Measurements from ENCODE around the gene TNFAIP8L2. TPM values are rescaled to one million over a fixed set of nuclear protein-coding genes. Genes with fewer than 3 reads are reported as not detected.

TNFAIP8L2 gene
- polyA plus RNA-seq (not detected in 2 replicates), polyA minus RNA-seq (not detected in 2 replicates)

DNA sequence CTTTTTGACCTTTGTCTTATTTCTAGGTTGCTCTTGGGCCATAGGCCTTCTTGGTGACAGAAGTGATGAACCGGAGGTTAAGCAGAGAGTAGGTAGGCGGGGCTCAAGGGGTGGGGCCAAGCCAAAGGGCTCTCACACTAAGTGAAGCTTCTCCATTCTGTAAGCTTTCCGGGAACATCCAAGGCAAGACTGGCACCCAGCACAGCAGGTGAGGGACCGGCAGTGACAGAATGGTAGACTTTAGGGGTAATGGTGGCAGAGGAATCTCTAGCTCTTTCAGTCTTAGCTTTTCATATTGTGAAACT is at the start of gene TNFAIP8L2:
TSS of gene TNFAIP8L2 (plus strand) at position 135 of the 305 bp plus-strand sequence. CDS start 2,049 bp downstream, outside the sequence.
- Histone ChIP-seq H4K20me1 (ENCODE audit: insufficient read depth) (no peaks in the 10 kb centered on the region), H3F3A (ENCODE audit: insufficient read depth, low read length, poor library complexity, severe bottlenecking) (no peaks in the 10 kb centered on the region), H3K9ac (ENCODE audit: low read length) (no peak within 1 kb of the TSS), H3K27ac (ENCODE audit: low read length) (no peak within 1 kb of the TSS), H3K9me2 (ENCODE audit: insufficient read depth, low read length) (no peaks in the 10 kb centered on the region), H3K79me2 (replicated peaks; ENCODE audit: insufficient read depth, low read length) (no peaks in the 10 kb centered on the region), H3K27me3 (ENCODE audit: insufficient read depth, low read depth, low read length) (no peaks in the 10 kb centered on the region), H2AFZ (ENCODE audit: low read depth, low read length) (no peak within 1 kb of the TSS), H3K4me2 (ENCODE audit: low read length) (no peak within 1 kb of the TSS), H3K36me3 (ENCODE audit: insufficient read depth, low read length) (peaks cover 7% of the 10 kb centered on the region), H3K9me3 (ENCODE audit: low read length) (no peaks in the 10 kb centered on the region), H3K4me3 (ENCODE audit: low read length) (no peak within 1 kb of the TSS)
- no peak for TF ChIP-seq RAD21 (conservative IDR thresholded peaks at IDR 0.05)

GRCh38 chr1:151106894-151107293 is 49.6 kb upstream of the TNFAIP8L2 start:
- Histone ChIP-seq H3K27me3 (ENCODE audit: insufficient read depth, low read depth, low read length) (no peaks in the 10 kb centered on the region), H3K36me3 (ENCODE audit: insufficient read depth, low read length) (no peaks in the 10 kb centered on the region), H3K9ac (ENCODE audit: low read length) (no peak overlapping the region), H3K27ac (ENCODE audit: low read length) (no peak overlapping the region), H3K4me3 (ENCODE audit: low read length) (no peak overlapping the region), H2AFZ (ENCODE audit: low read depth, low read length) (no peak overlapping the region), H3F3A (ENCODE audit: insufficient read depth, low read length, poor library complexity, severe bottlenecking) (no peaks in the 10 kb centered on the region), H3K4me2 (ENCODE audit: low read length) (no peak overlapping the region), H3K9me3 (ENCODE audit: low read length) (no peaks in the 10 kb centered on the region), H3K79me2 (replicated peaks; ENCODE audit: insufficient read depth, low read length) (no peaks in the 10 kb centered on the region), H3K9me2 (ENCODE audit: insufficient read depth, low read length) (no peaks in the 10 kb centered on the region), H4K20me1 (ENCODE audit: insufficient read depth) (no peaks in the 10 kb centered on the region)
- TF ChIP-seq MXI1 (conservative IDR thresholded peaks at IDR 0.05; ENCODE audit: poor library complexity, severe bottlenecking) (no peak), EP300 (conservative IDR thresholded peaks at IDR 0.05; ENCODE audit: poor library complexity, severe bottlenecking) (no peak)

GRCh38 chr1:151108331-151108730 is 48.1 kb upstream of the TNFAIP8L2 start:
- no peak overlapping the region for H3K4me2 ChIP-seq (ENCODE audit: low read length)
- no peaks in the 10 kb centered on the region for H3K27me3 ChIP-seq (ENCODE audit: insufficient read depth, low read depth, low read length)
- no peaks in the 10 kb centered on the region for H3K9me3 ChIP-seq (ENCODE audit: low read length)
- no peak overlapping the region for H3K9ac ChIP-seq (ENCODE audit: low read length)
- no peaks in the 10 kb centered on the region for H3K79me2 ChIP-seq (replicated peaks; ENCODE audit: insufficient read depth, low read length)
- H3K4me3 ChIP-seq (ENCODE audit: low read length): no peak overlapping the region
- H3K9me2 ChIP-seq (ENCODE audit: insufficient read depth, low read length): no peaks in the 10 kb centered on the region
- no peak overlapping the region for H3K27ac ChIP-seq (ENCODE audit: low read length)
- no peaks in the 10 kb centered on the region for H3K36me3 ChIP-seq (ENCODE audit: insufficient read depth, low read length)
- TF ChIP-seq EP300 (conservative IDR thresholded peaks at IDR 0.05; ENCODE audit: poor library complexity, severe bottlenecking) (no peak), CTCF (IDR thresholded peaks at IDR 0.05; ENCODE audit: poor library complexity, severe bottlenecking) (no peak), POLR2AphosphoS5 (IDR thresholded peaks at IDR 0.05) (no peak), MXI1 (conservative IDR thresholded peaks at IDR 0.05; ENCODE audit: poor library complexity, severe bottlenecking) (no peak), SMC3 (conservative IDR thresholded peaks at IDR 0.05; ENCODE audit: poor library complexity) (no peak), EZH2 (IDR thresholded peaks at IDR 0.05; ENCODE audit: borderline replicate concordance, insufficient read depth, low read length, poor library complexity, severe bottlenecking) (no peak), RAD21 (conservative IDR thresholded peaks at IDR 0.05) (no peak), TAF1 (IDR thresholded peaks at IDR 0.05; ENCODE audit: low read depth) (no peak)
- TF ChIP-seq, protein P1, sequence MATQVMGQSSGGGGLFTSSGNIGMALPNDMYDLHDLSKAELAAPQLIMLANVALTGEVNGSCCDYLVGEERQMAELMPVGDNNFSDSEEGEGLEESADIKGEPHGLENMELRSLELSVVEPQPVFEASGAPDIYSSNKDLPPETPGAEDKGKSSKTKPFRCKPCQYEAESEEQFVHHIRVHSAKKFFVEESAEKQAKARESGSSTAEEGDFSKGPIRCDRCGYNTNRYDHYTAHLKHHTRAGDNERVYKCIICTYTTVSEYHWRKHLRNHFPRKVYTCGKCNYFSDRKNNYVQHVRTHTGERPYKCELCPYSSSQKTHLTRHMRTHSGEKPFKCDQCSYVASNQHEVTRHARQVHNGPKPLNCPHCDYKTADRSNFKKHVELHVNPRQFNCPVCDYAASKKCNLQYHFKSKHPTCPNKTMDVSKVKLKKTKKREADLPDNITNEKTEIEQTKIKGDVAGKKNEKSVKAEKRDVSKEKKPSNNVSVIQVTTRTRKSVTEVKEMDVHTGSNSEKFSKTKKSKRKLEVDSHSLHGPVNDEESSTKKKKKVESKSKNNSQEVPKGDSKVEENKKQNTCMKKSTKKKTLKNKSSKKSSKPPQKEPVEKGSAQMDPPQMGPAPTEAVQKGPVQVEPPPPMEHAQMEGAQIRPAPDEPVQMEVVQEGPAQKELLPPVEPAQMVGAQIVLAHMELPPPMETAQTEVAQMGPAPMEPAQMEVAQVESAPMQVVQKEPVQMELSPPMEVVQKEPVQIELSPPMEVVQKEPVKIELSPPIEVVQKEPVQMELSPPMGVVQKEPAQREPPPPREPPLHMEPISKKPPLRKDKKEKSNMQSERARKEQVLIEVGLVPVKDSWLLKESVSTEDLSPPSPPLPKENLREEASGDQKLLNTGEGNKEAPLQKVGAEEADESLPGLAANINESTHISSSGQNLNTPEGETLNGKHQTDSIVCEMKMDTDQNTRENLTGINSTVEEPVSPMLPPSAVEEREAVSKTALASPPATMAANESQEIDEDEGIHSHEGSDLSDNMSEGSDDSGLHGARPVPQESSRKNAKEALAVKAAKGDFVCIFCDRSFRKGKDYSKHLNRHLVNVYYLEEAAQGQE (IDR thresholded peaks at IDR 0.05; ENCODE audit: borderline replicate concordance): no peak
- H4K20me1 ChIP-seq (ENCODE audit: insufficient read depth): no peaks in the 10 kb centered on the region
- H2AFZ ChIP-seq (ENCODE audit: low read depth, low read length): no peak overlapping the region
- no peaks in the 10 kb centered on the region for H3F3A ChIP-seq (ENCODE audit: insufficient read depth, low read length, poor library complexity, severe bottlenecking)

All from neural cell (in vitro differentiated cells).